HG02938 (cell line): Measurements from ENCODE around the gene CSN1S1.
"Not testable (repeated sequence)": the region's sequence is repeated elsewhere in the genome, so short reads cannot be mapped to it uniquely, and the experiment has no call there.

Experiments
- ATAC-seq: cut with Tn5 transposase; IDR thresholded peaks from one replicate; pipeline ENCODE4 v1.9.1; 2021; ENCODE audit warnings: mild to moderate bottlenecking, moderate library complexity; ENCODE audit not compliant: unreplicated experiment

The CSN1S1 gene, protein sequence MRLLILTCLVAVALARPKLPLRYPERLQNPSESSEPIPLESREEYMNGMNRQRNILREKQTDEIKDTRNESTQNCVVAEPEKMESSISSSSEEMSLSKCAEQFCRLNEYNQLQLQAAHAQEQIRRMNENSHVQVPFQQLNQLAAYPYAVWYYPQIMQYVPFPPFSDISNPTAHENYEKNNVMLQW

DNA sequence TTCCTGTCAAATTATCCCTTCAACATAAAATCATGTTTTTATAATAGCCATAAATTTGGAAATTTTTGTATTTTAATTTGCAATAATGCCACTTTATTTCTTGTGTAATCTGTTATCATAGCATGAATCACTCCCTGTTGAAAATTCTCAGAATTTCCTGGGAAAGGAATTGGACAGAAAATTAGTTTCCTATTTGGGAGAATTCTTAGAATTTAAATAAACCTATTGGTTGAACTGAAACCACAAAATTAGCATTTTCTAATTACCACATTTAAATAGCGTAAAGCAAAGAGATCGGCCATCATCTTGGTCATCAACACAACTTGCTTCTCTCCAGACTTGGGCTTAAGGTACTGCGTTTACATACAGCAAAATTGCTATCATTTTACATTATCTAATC is at the start of gene CSN1S1:
TSS of gene CSN1S1 (plus strand) at position 301 of the 400 bp plus-strand sequence. CDS start 1,488 bp downstream, outside the sequence.
- no peak for ATAC-seq

DNA sequence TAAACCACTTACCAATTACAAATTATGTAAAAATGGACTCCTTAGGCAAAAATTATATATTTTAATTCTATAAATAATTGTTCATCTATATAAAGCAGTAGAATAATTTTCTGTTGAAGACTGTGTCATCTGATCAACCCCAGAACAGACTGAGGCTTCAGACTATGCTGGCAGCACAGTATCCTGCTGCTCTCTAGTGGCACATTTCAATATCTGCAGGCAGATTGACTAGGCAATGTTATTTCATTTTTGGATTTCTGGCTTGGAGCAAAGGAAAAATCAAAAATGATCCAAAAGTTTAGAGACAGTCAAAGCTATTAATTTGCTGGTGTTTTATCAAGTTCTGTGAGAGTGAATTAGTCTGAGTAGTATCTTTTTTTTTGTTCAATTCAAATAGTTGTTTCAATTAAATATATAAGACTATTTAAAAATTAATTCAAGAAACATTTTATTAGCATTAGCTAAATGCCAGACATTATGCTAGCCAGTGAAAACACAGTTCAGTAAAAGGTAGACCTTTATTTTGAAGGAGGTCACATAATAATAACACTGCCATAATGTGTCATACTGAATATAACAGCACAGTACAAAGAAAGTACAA is 49.6 kb upstream of the CSN1S1 start:
- ATAC-seq = peak; percentile 85

DNA sequence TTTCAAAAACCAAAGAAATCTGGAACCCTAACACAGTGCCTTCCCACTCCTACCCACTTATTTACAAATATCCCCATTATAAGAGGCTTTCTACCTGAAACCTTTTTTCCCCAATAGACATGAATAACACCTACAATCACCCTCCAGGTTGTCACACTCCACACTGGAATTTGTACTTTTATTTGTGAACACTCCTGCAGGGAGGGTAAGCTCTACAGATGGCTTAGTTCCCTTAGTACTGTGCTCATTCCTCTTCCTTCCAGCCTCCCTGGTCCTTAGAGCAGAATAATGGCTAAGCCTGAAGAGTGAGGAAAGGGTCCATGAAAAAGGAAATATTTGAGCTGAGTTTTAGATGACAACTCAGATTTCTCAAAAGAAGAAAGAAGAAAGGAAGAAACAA is 48.7 kb upstream of the CSN1S1 start:
- no peak for ATAC-seq

DNA sequence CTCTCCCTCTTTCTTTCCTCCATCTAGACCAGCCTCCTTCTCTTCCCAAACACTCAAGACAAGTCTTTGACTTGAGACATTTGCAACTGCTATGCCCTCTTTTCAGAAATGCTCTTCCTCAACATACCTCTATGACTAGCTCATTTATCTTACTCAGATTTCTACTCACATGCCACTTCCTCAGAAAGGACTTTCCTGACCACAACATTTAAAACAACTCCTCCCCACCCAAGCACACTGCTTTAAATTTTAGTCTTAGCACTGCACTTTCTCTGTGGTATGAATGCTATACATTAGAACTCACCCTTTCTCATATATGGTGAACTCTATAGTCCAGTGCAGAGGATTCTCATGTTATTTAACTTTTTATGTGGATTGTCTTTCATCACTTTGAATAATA is 42.5 kb upstream of the CSN1S1 start:
- no peak for ATAC-seq

DNA sequence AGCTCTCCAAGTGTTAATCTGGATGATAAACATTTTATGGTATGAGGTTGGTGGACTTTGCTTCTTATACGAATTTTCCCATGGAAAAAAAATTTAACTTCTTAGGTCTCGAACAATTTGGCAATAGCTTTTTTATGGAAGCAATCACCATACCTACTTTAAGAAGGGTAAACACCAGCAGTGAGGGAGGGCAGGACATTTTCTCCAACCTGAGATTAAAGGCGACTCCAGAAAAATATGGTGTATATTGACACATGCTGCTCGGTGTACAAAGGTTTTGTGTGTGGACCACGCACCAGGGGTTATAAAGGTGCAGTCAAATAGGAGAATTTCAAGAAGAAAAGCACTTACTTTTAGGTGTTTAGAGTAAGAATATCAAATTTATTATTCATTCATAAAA is 36.7 kb upstream of the CSN1S1 start:
- ATAC-seq = no peak

DNA sequence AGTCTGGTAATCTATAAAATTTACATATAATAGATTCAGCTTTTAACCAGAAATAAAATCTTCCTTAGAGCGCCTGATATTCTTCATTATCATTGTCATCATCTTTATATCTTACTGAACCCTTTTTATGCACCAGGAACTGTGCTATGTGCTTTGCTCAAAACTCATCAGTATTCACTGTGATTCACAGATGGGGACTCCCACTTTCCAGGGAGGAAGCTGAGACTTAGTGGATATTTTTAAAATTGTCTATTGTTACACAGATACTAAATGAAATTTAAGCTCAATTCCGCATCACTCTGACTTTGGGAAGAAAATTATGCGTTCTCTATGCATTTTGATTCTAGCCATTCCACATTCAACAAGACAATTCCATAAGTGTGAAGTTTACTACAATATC is 36.1 kb upstream of the CSN1S1 start:
- no peak for ATAC-seq

DNA sequence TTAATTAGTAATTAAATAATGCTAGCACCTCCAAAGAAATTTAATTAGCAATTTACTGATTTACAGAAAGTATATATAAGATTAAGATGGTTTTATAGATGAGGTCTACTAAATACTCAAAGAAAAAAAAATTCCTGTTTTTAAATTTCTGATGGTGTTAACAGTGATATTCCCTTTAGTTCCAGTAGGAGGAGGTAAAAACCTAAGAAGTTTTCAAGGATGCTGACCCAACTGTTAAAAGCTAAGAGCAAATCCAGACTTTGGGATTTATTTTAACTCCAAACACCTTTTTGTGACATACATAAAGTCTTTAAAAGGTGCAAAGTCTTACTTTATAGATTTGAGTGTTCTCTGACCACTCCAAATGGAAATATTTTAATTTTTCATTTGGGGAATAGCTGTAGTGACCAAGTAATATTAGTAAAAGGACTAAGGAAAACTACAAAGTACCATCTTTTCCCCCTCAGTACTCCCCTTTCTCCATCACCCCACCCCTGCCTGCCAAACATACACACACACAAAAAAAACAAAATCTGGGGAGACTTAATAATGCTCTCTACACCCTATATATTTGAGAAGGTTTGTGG is 34.2 kb upstream of the CSN1S1 start:
- no peak for ATAC-seq

DNA sequence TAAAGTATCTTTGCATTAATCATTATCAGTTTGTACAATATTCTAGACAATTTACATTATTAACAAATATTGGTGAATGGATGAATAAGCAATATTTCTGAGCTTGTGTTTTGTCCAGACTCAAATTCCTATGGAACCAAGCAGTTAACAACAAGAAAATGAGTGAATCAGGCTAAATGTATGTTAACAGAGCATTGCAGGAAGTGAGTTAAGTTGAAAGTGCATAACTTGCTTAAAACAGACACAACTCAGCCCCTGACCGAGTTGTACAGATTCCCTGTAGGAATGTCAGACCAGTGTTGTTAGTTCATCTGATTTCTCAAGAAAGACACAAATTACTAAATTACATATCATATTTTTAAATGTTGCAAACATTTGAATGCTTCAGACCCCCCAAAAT is 23.7 kb upstream of the CSN1S1 start:
- no peak for ATAC-seq

DNA sequence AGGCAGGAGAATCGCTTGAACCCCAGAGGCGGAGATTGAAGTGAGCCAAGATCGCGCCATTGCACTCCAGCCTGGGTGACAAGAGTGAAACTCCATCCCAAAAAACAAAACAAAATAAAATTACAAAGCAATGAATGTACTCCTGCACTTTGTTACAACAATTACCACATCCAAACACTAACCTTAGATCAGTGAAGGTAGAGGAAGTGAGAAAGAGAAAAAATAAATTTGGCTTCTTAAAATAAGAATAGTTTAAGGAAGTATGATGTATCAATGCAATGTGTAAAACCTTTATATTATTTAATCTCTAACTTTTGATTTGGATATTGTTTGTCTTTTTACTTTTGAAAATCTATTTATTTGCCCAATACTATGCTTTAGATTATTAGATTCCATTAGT is 21.7 kb upstream of the CSN1S1 start:
- ATAC-seq = peak; percentile 43

DNA sequence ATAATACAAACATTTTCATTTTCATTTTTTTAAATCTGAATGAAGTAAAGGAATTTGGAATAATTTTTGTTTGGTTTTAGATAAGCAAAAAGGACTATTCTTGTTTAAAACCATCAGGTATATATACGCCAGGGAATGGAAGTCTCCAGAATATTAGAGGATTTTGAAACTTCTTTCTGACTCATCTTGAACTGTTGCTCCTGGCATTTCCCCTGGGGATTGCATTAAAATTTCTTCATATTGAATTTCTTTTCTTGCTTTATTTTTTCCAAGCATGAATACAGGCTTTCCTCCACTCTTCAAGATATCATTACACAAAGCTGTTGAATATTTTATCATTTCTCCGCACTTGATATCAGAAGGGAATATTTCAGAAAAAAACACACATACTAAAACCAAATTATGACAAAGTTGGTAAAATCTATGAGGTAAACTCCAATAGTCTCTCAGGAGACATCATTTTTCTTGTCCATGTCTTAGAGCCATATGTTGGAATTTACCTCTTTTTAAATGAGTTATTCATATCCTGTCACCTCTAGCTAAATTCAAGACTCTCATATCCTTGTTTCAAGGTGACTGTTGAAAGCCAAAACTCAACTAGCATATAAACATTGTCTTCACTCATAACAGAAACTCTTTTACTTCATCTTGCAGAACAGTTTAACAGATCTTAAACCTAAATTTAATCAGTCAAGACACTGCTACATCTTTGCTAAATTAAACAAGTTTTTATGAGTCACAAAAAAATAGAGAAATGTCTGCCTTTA is 20.7 kb upstream of the CSN1S1 start:
- peak; percentile 81 for ATAC-seq

DNA sequence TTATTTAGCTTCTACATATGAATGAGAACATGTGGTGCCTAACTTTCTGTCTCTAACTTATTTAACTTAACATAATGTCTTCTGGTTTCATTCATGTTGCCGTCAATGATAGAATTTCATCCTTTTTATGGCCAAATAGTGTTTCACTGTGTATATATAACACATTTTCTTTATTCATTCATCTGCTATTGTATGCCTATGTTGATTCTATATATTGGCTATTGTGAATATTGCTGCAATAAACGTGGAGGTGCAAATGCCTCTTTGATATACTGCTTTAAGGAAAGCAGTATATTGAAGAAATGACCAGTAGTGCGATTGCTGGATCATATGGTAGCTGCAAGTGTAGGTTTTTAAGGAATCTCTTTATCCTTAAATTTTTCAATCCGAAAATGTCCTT is 10.0 kb upstream of the CSN1S1 start:
- no peak for ATAC-seq

DNA sequence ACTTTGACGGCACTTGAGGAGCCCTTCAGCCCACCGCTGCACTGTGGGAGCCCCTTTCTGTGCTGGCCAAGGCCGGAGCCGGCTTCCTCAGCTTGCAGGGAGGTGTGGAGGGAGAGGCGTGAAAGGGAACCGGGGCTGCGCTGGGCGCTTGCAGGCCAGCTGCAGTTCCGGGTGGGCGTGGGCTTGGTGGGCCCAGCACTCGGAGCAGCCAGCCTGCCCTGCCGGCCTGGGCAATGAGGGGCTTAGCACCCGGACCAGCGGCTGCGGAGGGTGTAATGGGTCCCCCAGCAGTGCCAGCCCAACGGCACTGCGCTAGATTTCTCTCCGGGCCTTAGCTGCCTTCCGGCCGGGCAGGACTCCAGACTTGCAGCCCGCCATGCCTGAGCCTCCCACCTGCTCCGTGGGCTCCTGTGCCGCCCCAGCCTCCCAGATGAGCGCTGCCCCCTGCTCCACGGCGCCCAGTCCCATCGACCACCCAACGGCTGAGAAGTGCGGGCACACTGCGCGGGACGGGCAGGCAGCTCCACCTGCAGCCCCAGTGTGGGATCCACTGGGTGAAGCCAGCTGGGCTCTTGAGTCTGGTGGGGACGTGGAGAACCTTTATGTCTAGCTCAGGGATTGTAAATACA is 7.0 kb upstream of the CSN1S1 start:
- ATAC-seq = not testable (repeated sequence)

DNA sequence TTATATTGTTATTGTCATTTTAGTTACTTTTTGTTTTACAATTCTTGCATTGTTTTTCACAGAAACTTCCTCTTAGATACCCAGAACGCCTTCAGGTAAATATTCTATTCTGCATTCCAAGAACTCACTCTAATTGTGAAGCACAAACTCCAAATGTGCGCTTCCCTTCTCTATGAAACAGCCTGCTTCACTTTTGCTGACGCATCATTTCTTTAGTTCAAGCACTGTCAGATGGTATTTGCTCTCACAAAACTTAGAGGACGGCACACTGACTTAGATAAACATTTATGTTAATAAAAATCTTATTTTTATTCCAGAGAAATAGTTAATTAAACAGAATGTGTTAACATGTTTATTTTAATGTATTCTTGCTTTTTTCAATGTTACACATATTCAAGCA is 3.3 kb downstream of the CSN1S1 start:
- ATAC-seq = no peak

DNA sequence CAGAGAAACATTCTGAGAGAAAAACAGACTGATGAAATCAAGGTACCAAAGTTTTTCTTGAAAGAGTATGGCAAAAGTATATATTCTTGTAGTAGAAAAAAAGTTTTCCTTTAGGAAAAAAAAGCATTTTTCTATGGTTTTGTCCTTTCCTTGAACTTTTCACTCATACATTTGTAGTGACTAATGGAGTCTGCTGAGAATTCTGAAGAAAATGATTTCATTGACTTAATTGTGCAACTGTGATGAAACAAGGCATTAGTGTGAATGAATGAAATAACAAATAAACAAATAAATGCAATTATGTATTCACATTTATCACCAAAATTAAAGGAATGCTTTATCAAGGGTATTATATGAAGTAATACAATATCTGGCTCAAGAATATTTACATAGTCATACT is 5.7 kb downstream of the CSN1S1 start:
- ATAC-seq = no peak

DNA sequence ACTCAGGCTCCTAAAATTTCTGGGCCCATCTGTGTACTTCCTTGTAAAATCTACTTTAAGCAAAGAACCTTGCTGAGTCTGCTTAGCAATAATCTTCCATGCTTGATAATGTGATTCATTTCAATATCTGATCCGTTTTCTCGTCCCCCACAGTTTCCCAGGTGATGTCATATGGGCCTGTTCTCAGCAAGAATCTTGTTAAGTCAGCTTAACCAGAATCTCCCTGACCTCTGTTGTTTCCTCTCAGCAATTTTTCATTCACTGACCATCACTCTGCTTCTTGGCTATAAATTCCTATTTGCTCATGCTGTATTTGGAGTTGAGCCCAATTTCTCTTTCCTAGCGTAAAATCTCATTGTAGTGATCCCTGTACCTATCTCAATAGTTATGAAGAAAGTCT is 20.7 kb downstream of the CSN1S1 start:
- no peak for ATAC-seq

DNA sequence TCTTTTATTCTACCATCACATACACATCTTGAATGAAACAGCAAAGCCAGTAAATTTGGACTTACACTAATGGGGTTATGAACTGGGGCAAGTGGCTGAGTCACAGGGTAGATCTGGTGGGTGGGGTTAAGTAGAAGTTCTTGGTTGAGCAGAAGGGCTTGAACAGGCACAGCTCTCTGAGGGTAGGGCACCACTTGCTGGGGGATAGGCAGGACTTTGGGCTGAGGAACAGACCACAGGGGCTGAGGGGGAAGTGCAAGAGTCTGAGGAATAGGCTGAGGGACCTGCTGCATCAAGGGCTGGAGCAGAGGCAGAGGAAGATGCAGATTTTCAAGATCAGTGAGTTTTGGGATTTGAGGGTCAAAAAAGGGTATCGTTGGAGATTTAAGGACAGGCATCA is 26.3 kb downstream of the CSN1S1 start:
- no peak for ATAC-seq

DNA sequence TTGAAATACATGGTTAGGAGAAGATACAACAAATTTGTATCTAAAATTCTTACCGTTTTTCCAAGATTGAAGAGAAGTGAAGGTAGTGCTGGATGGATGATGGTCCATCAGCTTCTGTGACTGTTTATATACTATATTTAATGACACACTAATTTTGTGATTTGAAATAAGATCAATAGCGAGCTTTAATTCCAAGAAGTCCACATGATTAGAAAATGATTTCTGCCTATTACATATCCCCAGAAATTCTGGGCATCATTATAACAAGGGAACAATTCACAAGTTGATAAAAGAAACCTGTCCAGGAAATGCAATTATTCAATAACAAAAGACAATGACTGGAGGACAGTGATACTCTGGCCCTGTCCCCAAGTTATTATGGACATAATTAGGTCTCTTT is 34.8 kb downstream of the CSN1S1 start, which contains the start of gene CSN2:
TSS of gene CSN2 (minus strand) at position 101 of the 400 bp plus-strand sequence. CDS start 4,733 bp downstream, outside the sequence.
- no peak for ATAC-seq

DNA sequence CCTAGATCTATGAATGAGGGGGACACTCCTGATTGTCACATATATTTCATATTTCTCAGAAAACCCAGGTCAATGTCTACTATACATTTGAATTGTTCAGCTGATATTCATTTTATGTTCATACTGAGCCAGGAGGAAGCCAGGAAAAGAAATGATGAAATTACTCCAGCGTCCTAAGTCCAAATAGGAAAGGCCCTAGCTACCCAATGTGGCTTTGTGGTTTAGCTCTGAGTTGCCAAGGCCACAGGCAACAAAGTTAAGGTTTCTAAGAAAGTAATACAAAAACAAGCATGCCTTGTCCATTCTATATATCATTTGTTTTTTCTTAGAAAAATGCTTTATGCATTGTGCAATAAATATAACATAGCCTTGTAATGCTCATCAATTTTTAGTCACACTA is 39.2 kb downstream of the CSN1S1 start:
- no peak for ATAC-seq

DNA sequence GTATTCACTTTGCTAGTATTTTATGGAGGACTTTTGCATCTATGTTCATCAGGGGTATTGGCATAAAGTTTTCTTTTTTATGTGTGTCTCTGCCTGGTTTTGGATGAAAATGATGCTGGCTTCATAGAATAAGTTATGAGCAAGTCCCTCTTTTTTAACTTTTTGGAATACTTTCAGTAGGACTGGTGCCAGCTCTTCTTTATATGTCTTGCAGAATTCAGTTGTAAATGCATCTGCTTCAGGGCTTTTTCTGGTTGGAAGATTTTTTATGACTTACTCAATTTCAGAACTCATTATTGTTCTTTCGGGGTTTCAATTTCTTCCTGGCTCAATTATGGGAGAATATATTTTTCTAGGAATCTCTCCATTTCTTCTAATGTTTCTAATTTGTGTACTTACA is 43.8 kb downstream of the CSN1S1 start:
- no peak for ATAC-seq

DNA sequence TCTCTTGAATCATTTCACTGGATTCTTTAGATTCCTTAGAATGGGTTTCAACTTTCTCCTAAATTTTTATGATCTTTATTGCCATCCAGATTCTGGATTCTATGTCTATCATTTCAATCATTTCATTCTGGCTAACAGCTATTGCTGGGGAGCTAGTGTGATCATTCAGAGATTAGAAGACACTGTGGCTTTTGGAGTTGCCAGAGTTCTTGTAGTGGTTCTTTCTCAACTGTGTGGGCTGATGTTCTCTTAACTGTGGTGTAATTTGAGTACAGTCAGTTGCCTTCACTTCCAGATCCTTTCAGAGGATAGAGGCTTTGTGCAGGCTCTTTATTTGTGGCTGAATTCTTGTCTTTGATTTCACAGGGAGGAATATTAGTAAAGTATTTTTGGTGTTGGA is 46.7 kb downstream of the CSN1S1 start:
- no peak for ATAC-seq

DNA sequence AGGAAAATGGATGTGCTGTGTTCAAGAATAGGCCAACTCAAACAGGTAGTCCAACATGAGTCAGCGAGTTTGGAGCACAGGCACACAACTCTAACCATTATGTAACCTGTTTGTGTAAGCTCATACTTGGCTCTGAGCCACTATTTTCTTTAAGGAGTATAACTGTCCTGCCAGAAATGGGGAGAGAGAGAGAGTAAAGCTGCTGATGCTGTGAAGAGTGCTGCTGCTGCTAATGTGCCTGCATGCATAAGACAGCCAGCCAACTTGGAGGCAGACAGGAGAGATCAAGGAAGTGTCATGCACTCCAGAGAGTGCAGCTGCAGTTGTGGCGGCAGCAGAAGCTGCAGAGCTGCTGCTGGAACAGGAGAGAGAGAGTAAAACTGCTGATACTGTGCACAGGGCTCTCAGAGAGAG is 53.2 kb downstream of the CSN1S1 start:
- no peak for ATAC-seq
